Heart left ventricle (tissue), 16 donors: ENCODE measurements around the gene TFAP2C. TPM values are rescaled to one million over a fixed set of nuclear protein-coding genes. Genes with fewer than 3 reads are reported as not detected.

ENCODE experiments used
- ATAC-seq, 4 donors: fragments of 200-7000 bp; cut with Tn5 transposase; one replicate each; pipeline ENCODE4 v1.9.1; 2020 to 2022; ENCODE audit warnings: moderate library complexity in 4 of 4, mild to moderate bottlenecking in 3 of 4, moderate number of reproducible peaks in 1 of 4
- DNase-seq, 5 donors: peaks; one replicate each; pipeline ENCODE4 v3.0.0-alpha.2; 2020
- H3K27ac ChIP-seq, 12 donors: fragments of 200-600 bp; sonication (generic) in 4 of 12; one replicate each; pipeline versions ENCODE4 v1.5.0 to v1.8.0; 2016 to 2022; ENCODE audit warnings: mild to moderate bottlenecking in 2 of 12
- H3K27me3 ChIP-seq, 9 donors: fragments of 200-600 bp; sonication (generic) in 2 of 9; one replicate each; pipeline versions ENCODE4 v1.5.1 to v1.8.0; 2016 to 2022; ENCODE audit warnings: mild to moderate bottlenecking in 3 of 9
- H3K36me3 ChIP-seq, 9 donors: fragments of 200-600 bp; sonication (generic) in 2 of 9; one replicate each; pipeline versions ENCODE4 v1.5.0 to v1.8.0; 2018 to 2022; ENCODE audit warnings: mild to moderate bottlenecking in 2 of 9
- H3K4me1 ChIP-seq, 12 donors: fragments of 200-600 bp; sonication (generic) in 4 of 12; one replicate each; pipeline versions ENCODE4 v1.5.0 to v1.8.0; 2016 to 2022; ENCODE audit warnings: mild to moderate bottlenecking in 3 of 12
- H3K4me3 ChIP-seq, 12 donors: fragments of 200-600 bp; sonication (generic) in 4 of 12; one replicate each; pipeline versions ENCODE4 v1.5.0 to v1.8.0; 2017 to 2022; ENCODE audit warnings: mild to moderate bottlenecking in 9 of 12, moderate library complexity in 4 of 12
- H3K9me3 ChIP-seq, 12 donors: fragments of 200-600 bp; sonication (generic) in 4 of 12; one replicate each; pipeline versions ENCODE4 v1.5.0 to v1.8.0; 2016 to 2022; ENCODE audit warnings: mild to moderate bottlenecking in 1 of 12
- CTCF ChIP-seq, 12 donors: fragments of 200-600 bp; sonication (generic) in 4 of 12; IDR thresholded peaks; one replicate each; pipeline versions ENCODE4 v1.5.0 to v1.8.0; 2018 to 2022; ENCODE audit warnings: antibody characterized with exemption in 12 of 12, mild to moderate bottlenecking in 5 of 12
- POLR2A ChIP-seq, 2 donors: fragments of 450-650 bp; IDR thresholded peaks; one replicate each; pipeline ENCODE4 v1.6.1; 2017; ENCODE audit warnings: antibody characterized with exemption in 2 of 2, mild to moderate bottlenecking in 2 of 2, moderate library complexity in 2 of 2
- WGBS, 4 donors: extraction: QIAGEN DNeasy Blood & Tissue Kit in 2 of 4; methylation state at CpG; one replicate each; pipeline versions ENCODE4 v1.1.5 to v1.1.7; 2013 to 2018; 5-methylcytosine and 5-hydroxymethylcytosine counted together
- intact Hi-C, 10 donors: fragments of 100-400 bp; cut with DNase I; formaldehyde crosslinking; loops; one replicate each; pipeline versions ENCODE4 v1.11.1 to v1.14.2; 2022
- polyA plus RNA-seq, 2 donors: library from polyadenylated mRNA; stranded (reverse); fragments of 200-250 nt; gene quantifications; one replicate each; pipeline ENCODE4 v1.2.3, GENCODE V29; 2013
- total RNA-seq, 9 donors: library from RNA; depleted of rRNA in 2 of 9; stranded (reverse); fragments of >200 nt in 2 of 9; fragmentation: NEBNext Ultra II Directional in 3 of 9; extraction: Animal tissue kit (Norgen Biotek cat#: 25700) in 3 of 9; gene quantifications; one replicate each; pipeline versions ENCODE4 v1.1.0 to v1.2.4, GENCODE V29; 2016 to 2023
- donor health status: ischemic (EF 13 %, LVEDD 7.1; RV severe dilation, severe dysfunction).
- donor health status: healthy with polysubstance abuse.
- donor health status: DM: no; HTN: yes; CAD: no.
- donor health status: DM: no; HTN: no; CAD: no.
- donor health status: ischemic (EF 25% LVEDD 6.9; RV normal size, moderate dysfunction).
- donor health status: ischemic (EF 25% LVEDD 5.7; RV mildly dilated, moderate dysfunction).
- donor health status: healthy.
- donor health status: DM: yes; HTN: yes; CAD: no.
- donor health status: ischemic (EF 35%, LVEDD 5.7; RV mildly dilated, moderate dysfunction).
- donor health status: nonischemic (EF 11% LVEDD 7.7; RV severe dilation, severe dysfunction).
- donor health status: DM: yes; HTN: yes; CAD: no.
- donor health status: PGD.
- donor health status: ischemic (EF 29% LVEDD 5.4; RV normal size, mild dysfunction).
- donor health status: nonischemic (EF 23%, LVEDD 6.1; RV moderate dilation, normal function).

The TFAP2C gene
- total and polyA plus RNA-seq, 11 donors, result 0.09 to 1.00 (median 0.23) TPM; not detected in 5

- H3K9me3 ChIP-seq, result no peaks in the 10 kb centered on the region
- no peak overlapping the region for H3K4me3 ChIP-seq
- H3K27ac ChIP-seq, result no peak overlapping the region
- ATAC-seq (no peak), DNase-seq (no peak)
- intact Hi-C loops, result no loop called here
- no peaks in the 10 kb centered on the region for H3K36me3 ChIP-seq
- peaks cover 0 to 24% (median 0%) of the 10 kb centered on the region in 9 donors for H3K27me3 ChIP-seq
- TF ChIP-seq CTCF (IDR thresholded peaks at IDR 0.05) (no peak), POLR2A (IDR thresholded peaks at IDR 0.05) (no peak)
- 91 to 97% (median 95%) methylated on average over 9 of the region's 9 CpGs for WGBS, 4 donors
- H3K4me1 ChIP-seq, result no peaks in the 10 kb centered on the region
These were observed 34.6 kb downstream of the TFAP2C start for GRCh38 chr20:56663660-56664059.

- Histone ChIP-seq H3K4me1 (no peaks in the 10 kb centered on the region), H3K9me3 (no peaks in the 10 kb centered on the region), H3K36me3 (no peaks in the 10 kb centered on the region), H3K4me3 (no peak overlapping the region), H3K27ac (no peak overlapping the region), H3K27me3 (peaks cover 0 to 19% (median 0%) of the 10 kb centered on the region in 9 donors)
- WGBS, 4 donors, result 75 to 88% (median 80%) methylated on average over 1 of the region's 1 CpG
- ATAC-seq, result no peak
- TF ChIP-seq CTCF (IDR thresholded peaks at IDR 0.05) (no peak), POLR2A (IDR thresholded peaks at IDR 0.05) (no peak)
- no peak for DNase-seq
- intact Hi-C loops, result no loop called here
These were observed 35.7 kb downstream of the TFAP2C start for GRCh38 chr20:56664796-56665195.

- Histone ChIP-seq H3K36me3 (no peaks in the 10 kb centered on the region), H3K27ac (no peak overlapping the region), H3K4me1 (no peaks in the 10 kb centered on the region), H3K27me3 (peaks cover 0 to 19% (median 0%) of the 10 kb centered on the region in 9 donors), H3K4me3 (no peak overlapping the region), H3K9me3 (no peaks in the 10 kb centered on the region)
- TF ChIP-seq POLR2A (IDR thresholded peaks at IDR 0.05) (no peak), CTCF (IDR thresholded peaks at IDR 0.05) (no peak)
- DNase-seq, result no peak
- no peak for ATAC-seq
- WGBS, 4 donors, result 84 to 89% (median 87%) methylated on average over 12 of the region's 12 CpGs
- intact Hi-C loops, result no loop called here
These were observed 36.7 kb downstream of the TFAP2C start for GRCh38 chr20:56665806-56666205.

- Histone ChIP-seq H3K9me3 (no peaks in the 10 kb centered on the region), H3K4me3 (no peak overlapping the region), H3K27ac (no peak overlapping the region), H3K36me3 (no peaks in the 10 kb centered on the region), H3K4me1 (no peaks in the 10 kb centered on the region), H3K27me3 (peaks cover 0 to 26% (median 0%) of the 10 kb centered on the region in 9 donors)
- intact Hi-C loops, result no loop called here
- WGBS, 4 donors, result 76 to 87% (median 84%) methylated on average over 5 of the region's 5 CpGs
- DNase-seq, result no peak
- TF ChIP-seq POLR2A (IDR thresholded peaks at IDR 0.05) (no peak), CTCF (IDR thresholded peaks at IDR 0.05) (no peak)
- no peak for ATAC-seq
These were observed 44.3 kb downstream of the TFAP2C start for GRCh38 chr20:56673450-56673849.
